Fibroblast of upper back skin (primary cell): ENCODE data around the gene MARCHF7.
"Not testable (repeated sequence)": the region's sequence is repeated elsewhere in the genome, so short reads cannot be mapped to it uniquely, and the experiment has no call there.

Experiments
- DNase-seq: peaks from one replicate; pipeline ENCODE4 v3.0.0-alpha.2; 2013

MARCHF7 gene

GRCh38 chr2:159712143-159712928, at the start of gene MARCHF7:
Gene MARCHF7 (plus strand): TSS chr2:159712506. CDS start chr2:159729023, 16,517 bp downstream.
- DNase-seq: peak; percentile 96

- DNase-seq: not testable (repeated sequence)
Observed at GRCh38 chr2:159667423-159667822, 44.9 kb upstream of the MARCHF7 start.

GRCh38 chr2:159671047-159671446, 41.3 kb upstream of the MARCHF7 start:
- DNase-seq: no peak

- peak; percentile 18 for DNase-seq
Observed at GRCh38 chr2:159677654-159678053, 34.7 kb upstream of the MARCHF7 start.

- no peak for DNase-seq
Observed at GRCh38 chr2:159680692-159681091, 31.6 kb upstream of the MARCHF7 start.

GRCh38 chr2:159683817-159684216, 28.5 kb upstream of the MARCHF7 start:
- no peak for DNase-seq

GRCh38 chr2:159684796-159685195, 27.5 kb upstream of the MARCHF7 start:
- DNase-seq: peak; percentile 77

GRCh38 chr2:159694500-159695040, 17.7 kb upstream of the MARCHF7 start:
- DNase-seq: no peak

- DNase-seq: no peak
Observed at GRCh38 chr2:159695795-159696448, 16.4 kb upstream of the MARCHF7 start.

GRCh38 chr2:159703491-159703890, 8.8 kb upstream of the MARCHF7 start:
- DNase-seq: no peak

GRCh38 chr2:159706385-159706980, 5.8 kb upstream of the MARCHF7 start:
- no peak for DNase-seq

- no peak for DNase-seq
Observed at GRCh38 chr2:159708066-159708760, 4.1 kb upstream of the MARCHF7 start.

GRCh38 chr2:159710601-159711180, 1.6 kb upstream of the MARCHF7 start:
- no peak for DNase-seq

- DNase-seq: no peak
Observed at GRCh38 chr2:159711562-159712142, 654 bp upstream of the MARCHF7 start.

GRCh38 chr2:159712929-159713420, 669 bp downstream of the MARCHF7 start:
- no peak for DNase-seq

GRCh38 chr2:159713631-159714246, 1.4 kb downstream of the MARCHF7 start:
- DNase-seq: peak; percentile 42

- peak; percentile 17 for DNase-seq
Observed at GRCh38 chr2:159714247-159714930, 2.1 kb downstream of the MARCHF7 start.

- no peak for DNase-seq
Observed at GRCh38 chr2:159715451-159715850, 3.1 kb downstream of the MARCHF7 start.

- DNase-seq: not testable (repeated sequence)
Observed at GRCh38 chr2:159716409-159716808, 4.1 kb downstream of the MARCHF7 start.

- no peak for DNase-seq
Observed at GRCh38 chr2:159716857-159717256, 4.6 kb downstream of the MARCHF7 start.

GRCh38 chr2:159720676-159721075, 8.4 kb downstream of the MARCHF7 start:
- no peak for DNase-seq
